ENCODE measurements around the gene FBXL16. TPM values are rescaled to one million over a fixed set of nuclear protein-coding genes. Genes with fewer than 3 reads are reported as not detected.

The FBXL16 gene
- total and polyA plus RNA-seq, 2 of the 13 experiments (the other 11 are each of a cell fraction or from before 2014, with no cell fraction given), result 0.22 to 2.0 TPM

GRCh38 chr16:695355-696089 lies 10.1 kb downstream of the FBXL16 start (continued):
- TF ChIP-seq, protein P1, sequence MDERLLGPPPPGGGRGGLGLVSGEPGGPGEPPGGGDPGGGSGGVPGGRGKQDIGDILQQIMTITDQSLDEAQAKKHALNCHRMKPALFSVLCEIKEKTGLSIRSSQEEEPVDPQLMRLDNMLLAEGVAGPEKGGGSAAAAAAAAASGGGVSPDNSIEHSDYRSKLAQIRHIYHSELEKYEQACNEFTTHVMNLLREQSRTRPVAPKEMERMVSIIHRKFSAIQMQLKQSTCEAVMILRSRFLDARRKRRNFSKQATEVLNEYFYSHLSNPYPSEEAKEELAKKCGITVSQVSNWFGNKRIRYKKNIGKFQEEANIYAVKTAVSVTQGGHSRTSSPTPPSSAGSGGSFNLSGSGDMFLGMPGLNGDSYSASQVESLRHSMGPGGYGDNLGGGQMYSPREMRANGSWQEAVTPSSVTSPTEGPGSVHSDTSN (CRISPR knock-in tag; IDR thresholded peaks at IDR 0.05), result no peak
- TF ChIP-seq TCF12 (IDR thresholded peaks at IDR 0.05), result no peak
- 0 out of 2 replicates have a peak, but pooled peaks have one; percentile 41 for TF ChIP-seq TCF12 (CRISPR knock-in tag; IDR thresholded peaks at IDR 0.05)
- TF ChIP-seq ZNF570 (CRISPR knock-in tag; IDR thresholded peaks at IDR 0.05; ENCODE audit: borderline replicate concordance), result no peak
- no peak for TF ChIP-seq MZF1 (CRISPR knock-in tag; IDR thresholded peaks at IDR 0.05; ENCODE audit: borderline replicate concordance)
- TF ChIP-seq, protein P2, sequence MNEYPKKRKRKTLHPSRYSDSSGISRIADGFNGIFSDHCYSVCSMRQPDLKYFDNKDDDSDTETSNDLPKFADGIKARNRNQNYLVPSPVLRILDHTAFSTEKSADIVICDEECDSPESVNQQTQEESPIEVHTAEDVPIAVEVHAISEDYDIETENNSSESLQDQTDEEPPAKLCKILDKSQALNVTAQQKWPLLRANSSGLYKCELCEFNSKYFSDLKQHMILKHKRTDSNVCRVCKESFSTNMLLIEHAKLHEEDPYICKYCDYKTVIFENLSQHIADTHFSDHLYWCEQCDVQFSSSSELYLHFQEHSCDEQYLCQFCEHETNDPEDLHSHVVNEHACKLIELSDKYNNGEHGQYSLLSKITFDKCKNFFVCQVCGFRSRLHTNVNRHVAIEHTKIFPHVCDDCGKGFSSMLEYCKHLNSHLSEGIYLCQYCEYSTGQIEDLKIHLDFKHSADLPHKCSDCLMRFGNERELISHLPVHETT (CRISPR knock-in tag; conservative IDR thresholded peaks at IDR 0.05), result 0 out of 2 replicates have a peak, but pooled peaks have one; percentile 33
- TF ChIP-seq KAT8 (CRISPR knock-in tag; IDR thresholded peaks at IDR 0.05), result no peak
- peak; percentile 25; the same call in 1 of the 2 replicates for TF ChIP-seq BHLHE40 (IDR thresholded peaks at IDR 0.05; ENCODE audit: low read length)
- TF ChIP-seq ELF3 (CRISPR knock-in tag; IDR thresholded peaks at IDR 0.05), result peak; percentile 25; the same call in 1 of the 2 replicates
- TF ChIP-seq, protein P3, sequence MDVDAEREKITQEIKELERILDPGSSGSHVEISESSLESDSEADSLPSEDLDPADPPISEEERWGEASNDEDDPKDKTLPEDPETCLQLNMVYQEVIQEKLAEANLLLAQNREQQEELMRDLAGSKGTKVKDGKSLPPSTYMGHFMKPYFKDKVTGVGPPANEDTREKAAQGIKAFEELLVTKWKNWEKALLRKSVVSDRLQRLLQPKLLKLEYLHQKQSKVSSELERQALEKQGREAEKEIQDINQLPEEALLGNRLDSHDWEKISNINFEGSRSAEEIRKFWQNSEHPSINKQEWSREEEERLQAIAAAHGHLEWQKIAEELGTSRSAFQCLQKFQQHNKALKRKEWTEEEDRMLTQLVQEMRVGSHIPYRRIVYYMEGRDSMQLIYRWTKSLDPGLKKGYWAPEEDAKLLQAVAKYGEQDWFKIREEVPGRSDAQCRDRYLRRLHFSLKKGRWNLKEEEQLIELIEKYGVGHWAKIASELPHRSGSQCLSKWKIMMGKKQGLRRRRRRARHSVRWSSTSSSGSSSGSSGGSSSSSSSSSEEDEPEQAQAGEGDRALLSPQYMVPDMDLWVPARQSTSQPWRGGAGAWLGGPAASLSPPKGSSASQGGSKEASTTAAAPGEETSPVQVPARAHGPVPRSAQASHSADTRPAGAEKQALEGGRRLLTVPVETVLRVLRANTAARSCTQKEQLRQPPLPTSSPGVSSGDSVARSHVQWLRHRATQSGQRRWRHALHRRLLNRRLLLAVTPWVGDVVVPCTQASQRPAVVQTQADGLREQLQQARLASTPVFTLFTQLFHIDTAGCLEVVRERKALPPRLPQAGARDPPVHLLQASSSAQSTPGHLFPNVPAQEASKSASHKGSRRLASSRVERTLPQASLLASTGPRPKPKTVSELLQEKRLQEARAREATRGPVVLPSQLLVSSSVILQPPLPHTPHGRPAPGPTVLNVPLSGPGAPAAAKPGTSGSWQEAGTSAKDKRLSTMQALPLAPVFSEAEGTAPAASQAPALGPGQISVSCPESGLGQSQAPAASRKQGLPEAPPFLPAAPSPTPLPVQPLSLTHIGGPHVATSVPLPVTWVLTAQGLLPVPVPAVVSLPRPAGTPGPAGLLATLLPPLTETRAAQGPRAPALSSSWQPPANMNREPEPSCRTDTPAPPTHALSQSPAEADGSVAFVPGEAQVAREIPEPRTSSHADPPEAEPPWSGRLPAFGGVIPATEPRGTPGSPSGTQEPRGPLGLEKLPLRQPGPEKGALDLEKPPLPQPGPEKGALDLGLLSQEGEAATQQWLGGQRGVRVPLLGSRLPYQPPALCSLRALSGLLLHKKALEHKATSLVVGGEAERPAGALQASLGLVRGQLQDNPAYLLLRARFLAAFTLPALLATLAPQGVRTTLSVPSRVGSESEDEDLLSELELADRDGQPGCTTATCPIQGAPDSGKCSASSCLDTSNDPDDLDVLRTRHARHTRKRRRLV (CRISPR knock-in tag; IDR thresholded peaks at IDR 0.05), result peak; percentile 65; the same call in 1 of the 2 replicates
- TF ChIP-seq ZNF225 (CRISPR knock-in tag; IDR thresholded peaks at IDR 0.05), result peak; percentile 60; the same call in 1 of the 2 replicates
- peak; percentile 54 for TF ChIP-seq DBP (CRISPR knock-in tag; IDR thresholded peaks at IDR 0.05; ENCODE audit: not compliant biosample characterization)
- TF ChIP-seq ZFP41 (CRISPR knock-in tag; IDR thresholded peaks at IDR 0.05; ENCODE audit: borderline replicate concordance), result peak; percentile 45; the same call in 1 of the 2 replicates
- no peak for TF ChIP-seq NCOA5 (CRISPR knock-in tag; IDR thresholded peaks at IDR 0.05)
- no peak for TF ChIP-seq ZNF75D (CRISPR knock-in tag; IDR thresholded peaks at IDR 0.05; ENCODE audit: borderline replicate concordance)
- 0 out of 2 replicates have a peak, but pooled peaks have one; percentile 18 for TF ChIP-seq FOXK1 (CRISPR knock-in tag; IDR thresholded peaks at IDR 0.05; ENCODE audit: borderline replicate concordance, low read depth)
- TF ChIP-seq, protein P4, sequence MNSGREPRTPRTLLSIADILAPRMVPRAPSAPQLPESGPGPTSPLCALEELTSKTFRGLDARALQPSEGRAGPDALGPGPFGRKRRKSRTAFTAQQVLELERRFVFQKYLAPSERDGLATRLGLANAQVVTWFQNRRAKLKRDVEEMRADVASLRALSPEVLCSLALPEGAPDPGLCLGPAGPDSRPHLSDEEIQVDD (CRISPR knock-in tag; IDR thresholded peaks at IDR 0.05; ENCODE audit: borderline replicate concordance), result peak; percentile 91
- TF ChIP-seq ZMAT5 (CRISPR knock-in tag; IDR thresholded peaks at IDR 0.05; ENCODE audit: borderline replicate concordance, low read depth), result no peak
- peak; percentile 43; the same call in 1 of the 2 replicates for TF ChIP-seq ZNF563 (CRISPR knock-in tag; IDR thresholded peaks at IDR 0.05)
